HG03469 (cell line): Measurements from ENCODE around the gene IRX4.

Experiments
- ATAC-seq: cut with Tn5 transposase; IDR thresholded peaks from one replicate; pipeline ENCODE4 v1.9.1; 2021; ENCODE audit warnings: mild to moderate bottlenecking, moderate library complexity, moderate number of reproducible peaks; ENCODE audit not compliant: unreplicated experiment

Gene IRX4

GRCh38 chr5:1840741-1841521 lies 41.8 kb downstream of the IRX4 start:
- ATAC-seq, result no peak

GRCh38 chr5:1840071-1840547 lies 42.6 kb downstream of the IRX4 start:
- ATAC-seq, result no peak

GRCh38 chr5:1838013-1838412 lies 44.7 kb downstream of the IRX4 start:
- no peak for ATAC-seq

GRCh38 chr5:1836891-1837880 lies 45.5 kb downstream of the IRX4 start:
- ATAC-seq, result no peak

- ATAC-seq, result no peak
These were observed 46.4 kb downstream of the IRX4 start for GRCh38 chr5:1836176-1836890.

GRCh38 chr5:1835431-1835830 lies 47.3 kb downstream of the IRX4 start:
- no peak for ATAC-seq

GRCh38 chr5:1834721-1835429 lies 47.9 kb downstream of the IRX4 start:
- ATAC-seq, result no peak

- no peak for ATAC-seq
These were observed 48.6 kb downstream of the IRX4 start for GRCh38 chr5:1834022-1834551.

- ATAC-seq, result no peak
These were observed 49.3 kb downstream of the IRX4 start for GRCh38 chr5:1833264-1834021.

GRCh38 chr5:1832511-1833250 lies 50.0 kb downstream of the IRX4 start:
- no peak for ATAC-seq

GRCh38 chr5:1831677-1832313 lies 50.9 kb downstream of the IRX4 start:
- ATAC-seq, result no peak

- ATAC-seq, result no peak
These were observed 51.5 kb downstream of the IRX4 start for GRCh38 chr5:1831257-1831656.

- ATAC-seq, result no peak
These were observed 52.0 kb downstream of the IRX4 start for GRCh38 chr5:1830571-1831228.

GRCh38 chr5:1827886-1828397 lies 54.8 kb downstream of the IRX4 start:
- ATAC-seq, result no peak
